Keratinocyte (primary cell): ENCODE results near the gene FBXW12. TPM values are rescaled to one million over a fixed set of nuclear protein-coding genes. Genes with fewer than 3 reads are reported as not detected.

Source experiments
- DNase-seq: peaks from one replicate; pipeline ENCODE4 v3.0.0-alpha.2; 2011; ENCODE audit warnings: low read depth, missing footprints, low spot score
- FAIRE-seq: peaks from 2 replicates; lab custom pipeline; 2011; peaks lifted over from hg19 to GRCh38; lab: Jason Lieb, UNC
- H2AFZ ChIP-seq: 2 replicates; pipeline ENCODE4 v1.6.0; 2012; ENCODE audit warnings: low read length, control low read depth, inconsistent platforms; ENCODE audit not compliant: control insufficient read depth
- H3K27ac ChIP-seq: 2 replicates; pipeline ENCODE4 v1.5.1; 2011; ENCODE audit warnings: low read length; ENCODE audit not compliant: control insufficient read depth, insufficient read depth
- H3K27me3 ChIP-seq: 3 replicates; pipeline ENCODE4 v1.6.0; 2011; ENCODE audit warnings: low read length; ENCODE audit not compliant: control insufficient read depth, insufficient read depth; ENCODE audit errors: extremely low read depth
- H3K36me3 ChIP-seq, 2 experiments: 2 replicates in 1 of 2; 3 replicates in 1 of 2; pipeline ENCODE4 v1.5.1; 2011; ENCODE audit warnings: low read length in 2 of 2, mild to moderate bottlenecking in 1 of 2; ENCODE audit not compliant: control insufficient read depth in 2 of 2, insufficient read depth in 2 of 2; ENCODE audit errors: extremely low read depth in 1 of 2
- H3K4me1 ChIP-seq: 3 replicates; pipeline ENCODE4 v1.5.1; 2011; ENCODE audit warnings: low read length; ENCODE audit not compliant: control insufficient read depth, insufficient read depth; ENCODE audit errors: extremely low read depth
- H3K4me2 ChIP-seq: 3 replicates; pipeline ENCODE4 v1.6.0; 2011; ENCODE audit warnings: low read depth, low read length; ENCODE audit not compliant: control insufficient read depth, insufficient read depth; ENCODE audit errors: extremely low read depth
- H3K4me3 ChIP-seq, 3 experiments: fragments of 200-600 bp in 1 of 3; sonication (generic) in 1 of 3; 2 replicates in 2 of 3; 3 replicates in 1 of 3; pipeline ENCODE4 v1.5.1; 2011 to 2016; ENCODE audit warnings: low read length in 3 of 3, mild to moderate bottlenecking in 3 of 3, control low read depth in 2 of 3, inconsistent platforms in 1 of 3, low read depth in 1 of 3, mixed read lengths in 1 of 3, mixed run types in 1 of 3, moderate library complexity in 1 of 3; ENCODE audit not compliant: control insufficient read depth in 2 of 3, insufficient read depth in 2 of 3; ENCODE audit errors: extremely low read depth in 1 of 3
- H3K79me2 ChIP-seq: 2 replicates; pipeline ENCODE4 v1.6.0; 2012; ENCODE audit warnings: low read length; ENCODE audit not compliant: control insufficient read depth, insufficient read depth
- H3K9ac ChIP-seq: 3 replicates; pipeline ENCODE4 v1.6.0; 2011; ENCODE audit warnings: low read length; ENCODE audit not compliant: control insufficient read depth, insufficient read depth; ENCODE audit errors: extremely low read depth
- H3K9me1 ChIP-seq: 3 replicates; pipeline ENCODE4 v1.6.0; 2011; ENCODE audit warnings: low read length; ENCODE audit not compliant: control insufficient read depth, insufficient read depth; ENCODE audit errors: extremely low read depth
- H3K9me3 ChIP-seq: 2 replicates; pipeline ENCODE4 v1.5.1; 2012; ENCODE audit warnings: low read depth, low read length; ENCODE audit not compliant: control insufficient read depth
- H4K20me1 ChIP-seq: 3 replicates; pipeline ENCODE4 v1.6.0; 2011; ENCODE audit warnings: low read length; ENCODE audit not compliant: control insufficient read depth, insufficient read depth; ENCODE audit errors: extremely low read depth
- CTCF ChIP-seq, 3 experiments: IDR thresholded peaks in 1 of 3; conservative IDR thresholded peaks in 1 of 3; optimal IDR thresholded peaks in 1 of 3; 2 replicates in 2 of 3; 3 replicates in 1 of 3; pipeline versions ENCODE3 to v1.5.1; 2011; ENCODE audit warnings: low read length in 3 of 3, mild to moderate bottlenecking in 3 of 3, moderate library complexity in 2 of 3, control low read depth in 1 of 3, inconsistent platforms in 1 of 3; ENCODE audit not compliant: insufficient read depth in 2 of 3; ENCODE audit errors: extremely low read depth in 1 of 3
- EZH2 ChIP-seq: IDR thresholded peaks from one replicate; pipeline ENCODE4 v1.6.1; 2012; ENCODE audit warnings: inconsistent platforms, mild to moderate bottlenecking, low read length, moderate library complexity
- dilution Hi-C: fragments of 300-500 bp; cut with MboI; formaldehyde crosslinking; loops from one replicate; pipeline ENCODE4 v1.7.0; 2020; ENCODE audit warnings: low sequenced_read_pairs; ENCODE audit not compliant: extremely low pct_ligation_motif_present
- polyA plus RNA-seq, 5 experiments: library from polyadenylated mRNA; depleted of rRNA in 3 of 5; stranded (reverse) in 3 of 5; stranded (forward) in 1 of 5; unstranded in 1 of 5; fragments of >200 nt; gene quantifications; 1 replicate in 1 of 5; 2 replicates in 3 of 5; 3 replicates in 1 of 5; pipeline versions ENCODE4 v1.2.1 to v1.2.3, GENCODE V29; 2011 to 2012; ENCODE audit warnings: missing spikeins in 2 of 5, low read depth in 1 of 5, low replicate concordance in 1 of 5

FBXW12 gene
- polyA plus RNA-seq, 1 donor (not counting 4 experiments of a cell fraction or from before 2014, with no cell fraction given) = not detected

GRCh38 chr3:48416091-48416505 is 44.1 kb downstream of the FBXW12 start:
- no peaks in the 10 kb centered on the region for H3K27me3 ChIP-seq
- TF ChIP-seq EZH2 = no peak
- TF ChIP-seq CTCF (optimal IDR thresholded peaks at IDR 0.05 in 1 of 3, IDR thresholded peaks at IDR 0.05 in 1 of 3, conservative IDR thresholded peaks at IDR 0.05 in 1 of 3; ENCODE audit: extremely low read depth in 1 of 3, insufficient read depth in 2 of 3, low read length in 3 of 3) = no peak
- dilution Hi-C loops = no loop called here
- H3K9ac ChIP-seq = no peak overlapping the region
- H3K36me3 ChIP-seq = peaks cover 64 to 72% of the 10 kb centered on the region in 2 experiments
- FAIRE-seq (no peak), DNase-seq (no peak)
- H4K20me1 ChIP-seq = peaks cover 10% of the 10 kb centered on the region
- peaks cover 8% of the 10 kb centered on the region for H3K79me2 ChIP-seq
- H3K9me3 ChIP-seq = no peaks in the 10 kb centered on the region
- no peak overlapping the region for H2AFZ ChIP-seq
- peaks cover 3% of the 10 kb centered on the region for H3K9me1 ChIP-seq
- H3K4me2 ChIP-seq = no peak overlapping the region
- H3K4me3 ChIP-seq = no peak overlapping the region
- peaks cover 12% of the 10 kb centered on the region for H3K4me1 ChIP-seq
- H3K27ac ChIP-seq = no peak overlapping the region

- H3K9ac ChIP-seq = no peak overlapping the region
- H2AFZ ChIP-seq = no peak overlapping the region
- TF ChIP-seq CTCF (optimal IDR thresholded peaks at IDR 0.05 in 1 of 3, IDR thresholded peaks at IDR 0.05 in 1 of 3, conservative IDR thresholded peaks at IDR 0.05 in 1 of 3; ENCODE audit: extremely low read depth in 1 of 3, insufficient read depth in 2 of 3, low read length in 3 of 3) = no peak
- TF ChIP-seq EZH2 = no peak
- peaks cover 10% of the 10 kb centered on the region for H4K20me1 ChIP-seq
- no peak overlapping the region for H3K4me3 ChIP-seq
- H3K79me2 ChIP-seq = peaks cover 12% of the 10 kb centered on the region
- no peak overlapping the region for H3K4me2 ChIP-seq
- H3K9me1 ChIP-seq = peaks cover 3% of the 10 kb centered on the region
- no peak overlapping the region for H3K27ac ChIP-seq
- no peaks in the 10 kb centered on the region for H3K9me3 ChIP-seq
- dilution Hi-C loops = no loop called here
- FAIRE-seq (no peak), DNase-seq (no peak)
- peaks cover 12% of the 10 kb centered on the region for H3K4me1 ChIP-seq
- H3K27me3 ChIP-seq = no peaks in the 10 kb centered on the region
- peaks cover 61 to 68% of the 10 kb centered on the region in 2 experiments for H3K36me3 ChIP-seq
Measured at GRCh38 chr3:48416546-48416945, 44.5 kb downstream of the FBXW12 start.
